ENCODE data around the gene CDKAL1. TPM values are rescaled to one million over a fixed set of nuclear protein-coding genes. Genes with fewer than 3 reads are reported as not detected.
A peak's percentile ranks its signal among the peaks of the same experiment; 100 is the strongest.

The CDKAL1 gene
- total and polyA plus RNA-seq, 2 donors (not counting 3 experiments of a cell fraction or from before 2014, with no cell fraction given) = 6.1 to 20.5 TPM

DNA sequence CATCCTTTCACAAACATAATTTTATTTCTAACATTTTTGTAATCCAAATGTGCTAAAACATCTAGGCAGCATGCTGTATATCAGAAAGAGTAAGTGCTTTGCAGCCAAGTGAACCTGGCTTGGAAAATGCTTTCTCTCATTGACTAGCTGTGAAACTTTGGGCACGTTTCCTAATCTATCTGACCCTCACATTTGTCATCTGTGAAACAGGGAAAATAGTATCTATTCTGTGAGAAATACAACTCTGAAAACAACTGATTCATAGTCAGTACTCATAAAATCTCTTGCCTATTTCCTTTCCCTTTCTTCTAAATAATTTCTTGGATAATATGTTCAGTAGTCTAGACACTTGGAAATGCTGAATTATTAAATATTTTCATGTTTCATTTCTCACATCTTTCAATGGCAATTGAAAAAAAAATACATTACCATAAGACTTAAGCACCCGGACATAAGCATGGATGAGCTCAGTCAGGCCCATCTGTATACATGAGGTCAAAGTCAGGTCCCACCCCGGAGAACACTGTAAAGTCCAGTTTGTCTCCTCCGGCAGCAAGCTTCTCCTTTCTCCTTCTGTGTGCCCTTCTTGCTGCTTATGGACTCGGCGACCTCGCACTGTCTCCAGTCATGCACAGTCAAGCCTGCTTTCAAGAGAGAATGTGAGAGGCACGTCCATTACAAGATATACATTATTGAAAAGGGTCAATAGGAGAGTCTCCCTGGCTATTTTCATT lies 604.2 kb downstream of the CDKAL1 start:
- H4K20me1 ChIP-seq (replicated peaks; ENCODE audit: control insufficient read depth, extremely low read depth, insufficient read depth, low read length) = no peaks in the 10 kb centered on the region
- H3K27ac ChIP-seq (ENCODE audit: insufficient read depth, low read depth, low read length) = no peak overlapping the region
- H3K79me2 ChIP-seq (ENCODE audit: control insufficient read depth, insufficient read depth, low read length) = no peaks in the 10 kb centered on the region
- dilution Hi-C loops (cut with MboI; ENCODE audit: extremely low pct_ligation_motif_present, low sequenced_read_pairs) (no loop called here), intact Hi-C loops (cut with micrococcal nuclease) (no loop called here)
- ChIA-PET CTCF (interaction anchor here (1.3 kb wide), 1 partner anchor 29 kb away, joined by 3 read pairs; no protein-coding TSS in a partner anchor), POLR2A (no interaction called here)
- FAIRE-seq (no peak), DNase-seq (ENCODE audit: low read depth, low spot score) (peak; percentile 64)
- no peaks in the 10 kb centered on the region for H3K36me3 ChIP-seq (ENCODE audit: control insufficient read depth in 2 of 2, extremely low read depth in 1 of 2, insufficient read depth in 2 of 2, low read length in 2 of 2)
- H3K4me3 ChIP-seq (replicated peaks in 1 of 3; ENCODE audit: insufficient read depth in 1 of 3, low read depth in 1 of 3, low read length in 3 of 3) = no peak overlapping the region
- H3K27me3 ChIP-seq (ENCODE audit: control insufficient read depth in 2 of 2, insufficient read depth in 2 of 2, low read length in 2 of 2) = no peaks in the 10 kb centered on the region
- no peak overlapping the region for H3K9ac ChIP-seq (replicated peaks; ENCODE audit: extremely low read depth, insufficient read depth, low read length)
- H2AFZ ChIP-seq (ENCODE audit: low read depth, low read length) = no peak overlapping the region
- no peaks in the 10 kb centered on the region for H3K9me3 ChIP-seq (replicated peaks; ENCODE audit: control insufficient read depth, insufficient read depth, low read length)
- H3K4me1 ChIP-seq (ENCODE audit: control insufficient read depth, extremely low read depth, insufficient read depth, low read length) = peaks cover 5% of the 10 kb centered on the region
- no peak overlapping the region for H3K4me2 ChIP-seq (ENCODE audit: insufficient read depth, low read length)
- TF ChIP-seq JUN (IDR thresholded peaks at IDR 0.05; ENCODE audit: borderline replicate concordance, insufficient read depth, insufficient read length, low read depth) (no peak), POLR2AphosphoS5 (IDR thresholded peaks at IDR 0.05; ENCODE audit: insufficient read depth, low read depth, low read length) (no peak), MYC (IDR thresholded peaks at IDR 0.05; ENCODE audit: low read depth, low read length) (no peak), FOS (IDR thresholded peaks at IDR 0.05; ENCODE audit: borderline replicate concordance, insufficient read depth, low read length) (no peak), EZH2 (IDR thresholded peaks at IDR 0.05; ENCODE audit: borderline replicate concordance, low read depth, low read length, severe bottlenecking) (no peak), GATA2 (IDR thresholded peaks at IDR 0.05; ENCODE audit: insufficient read depth, insufficient read length, low read depth, low read length) (no peak), POLR2A (IDR thresholded peaks at IDR 0.05; ENCODE audit: low read depth, low read length) (no peak)
- TF ChIP-seq, protein P1, sequence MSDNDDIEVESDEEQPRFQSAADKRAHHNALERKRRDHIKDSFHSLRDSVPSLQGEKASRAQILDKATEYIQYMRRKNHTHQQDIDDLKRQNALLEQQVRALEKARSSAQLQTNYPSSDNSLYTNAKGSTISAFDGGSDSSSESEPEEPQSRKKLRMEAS (IDR thresholded peaks at IDR 0.05; ENCODE audit: insufficient read depth, insufficient read length) = no peak
- TF ChIP-seq, protein P2, sequence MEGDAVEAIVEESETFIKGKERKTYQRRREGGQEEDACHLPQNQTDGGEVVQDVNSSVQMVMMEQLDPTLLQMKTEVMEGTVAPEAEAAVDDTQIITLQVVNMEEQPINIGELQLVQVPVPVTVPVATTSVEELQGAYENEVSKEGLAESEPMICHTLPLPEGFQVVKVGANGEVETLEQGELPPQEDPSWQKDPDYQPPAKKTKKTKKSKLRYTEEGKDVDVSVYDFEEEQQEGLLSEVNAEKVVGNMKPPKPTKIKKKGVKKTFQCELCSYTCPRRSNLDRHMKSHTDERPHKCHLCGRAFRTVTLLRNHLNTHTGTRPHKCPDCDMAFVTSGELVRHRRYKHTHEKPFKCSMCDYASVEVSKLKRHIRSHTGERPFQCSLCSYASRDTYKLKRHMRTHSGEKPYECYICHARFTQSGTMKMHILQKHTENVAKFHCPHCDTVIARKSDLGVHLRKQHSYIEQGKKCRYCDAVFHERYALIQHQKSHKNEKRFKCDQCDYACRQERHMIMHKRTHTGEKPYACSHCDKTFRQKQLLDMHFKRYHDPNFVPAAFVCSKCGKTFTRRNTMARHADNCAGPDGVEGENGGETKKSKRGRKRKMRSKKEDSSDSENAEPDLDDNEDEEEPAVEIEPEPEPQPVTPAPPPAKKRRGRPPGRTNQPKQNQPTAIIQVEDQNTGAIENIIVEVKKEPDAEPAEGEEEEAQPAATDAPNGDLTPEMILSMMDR (IDR thresholded peaks at IDR 0.05; ENCODE audit: extremely low read depth in 1 of 2, insufficient read depth in 1 of 2, low read depth in 1 of 2, low read length in 2 of 2) = no peak
- no peaks in the 10 kb centered on the region for H3K9me1 ChIP-seq (replicated peaks; ENCODE audit: control insufficient read depth, extremely low read depth, insufficient read depth, low read length)
- no TSS peak for BruUV-seq (replicated peaks)
